HG02642 (cell line): Measurements from ENCODE around the gene AGRN.
A peak's percentile ranks its signal among the peaks of the same experiment; 100 is the strongest.
"Not testable (repeated sequence)": the region's sequence is repeated elsewhere in the genome, so short reads cannot be mapped to it uniquely, and the experiment has no call there.

Source experiments
- ATAC-seq: cut with Tn5 transposase; IDR thresholded peaks from one replicate; pipeline ENCODE4 v1.9.1; 2021; ENCODE audit warnings: mild to moderate bottlenecking; ENCODE audit not compliant: unreplicated experiment, poor library complexity

AGRN gene

GRCh38 chr1:1018321-1018685 is 1.6 kb upstream of the AGRN start:
- not testable (repeated sequence) for ATAC-seq

DNA sequence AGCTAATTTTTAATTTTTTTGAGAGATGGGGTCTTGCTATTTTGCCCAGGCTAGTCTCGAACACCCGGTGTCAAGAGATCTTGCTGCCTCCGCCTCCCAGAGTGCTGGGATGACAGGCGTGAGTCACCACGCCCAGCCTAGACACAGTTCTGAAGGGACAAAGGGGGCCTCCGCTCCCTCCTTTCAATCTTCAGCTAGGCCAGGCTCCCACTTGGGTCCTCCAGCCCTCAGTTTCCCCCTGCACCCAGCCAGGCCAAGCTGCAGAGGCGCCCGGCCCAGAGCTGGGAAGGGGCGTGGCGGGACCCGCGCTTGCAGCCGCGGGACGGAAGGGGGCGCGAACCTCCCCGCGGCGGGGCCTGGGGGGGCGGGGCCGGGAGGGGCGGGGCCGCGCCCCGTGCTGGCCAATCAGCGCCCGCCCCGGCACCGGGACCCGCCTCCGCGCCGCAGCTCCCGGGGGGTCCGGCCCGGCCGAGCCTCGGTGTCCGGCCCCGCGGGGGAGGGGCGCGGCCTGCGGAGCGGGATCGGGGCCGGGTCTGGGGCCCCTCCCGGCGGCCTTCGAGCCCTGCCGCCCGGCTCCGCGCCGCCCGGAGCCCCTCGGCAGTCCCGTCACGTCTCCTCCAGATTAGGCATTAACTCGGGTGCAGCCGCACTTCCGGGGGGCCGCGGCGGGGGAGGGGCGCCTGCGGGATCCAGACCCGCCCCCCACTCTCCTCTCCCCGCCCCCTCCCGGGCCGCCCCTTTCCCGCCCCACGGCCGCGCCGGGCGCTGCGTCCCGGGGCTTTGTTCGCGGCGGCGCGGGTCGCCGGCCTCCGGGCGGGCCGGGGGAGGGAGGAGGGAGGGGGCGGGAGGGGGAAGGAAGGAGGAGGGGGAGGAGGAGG is 559 bp upstream of the AGRN start:
- peak; percentile 71 for ATAC-seq

DNA sequence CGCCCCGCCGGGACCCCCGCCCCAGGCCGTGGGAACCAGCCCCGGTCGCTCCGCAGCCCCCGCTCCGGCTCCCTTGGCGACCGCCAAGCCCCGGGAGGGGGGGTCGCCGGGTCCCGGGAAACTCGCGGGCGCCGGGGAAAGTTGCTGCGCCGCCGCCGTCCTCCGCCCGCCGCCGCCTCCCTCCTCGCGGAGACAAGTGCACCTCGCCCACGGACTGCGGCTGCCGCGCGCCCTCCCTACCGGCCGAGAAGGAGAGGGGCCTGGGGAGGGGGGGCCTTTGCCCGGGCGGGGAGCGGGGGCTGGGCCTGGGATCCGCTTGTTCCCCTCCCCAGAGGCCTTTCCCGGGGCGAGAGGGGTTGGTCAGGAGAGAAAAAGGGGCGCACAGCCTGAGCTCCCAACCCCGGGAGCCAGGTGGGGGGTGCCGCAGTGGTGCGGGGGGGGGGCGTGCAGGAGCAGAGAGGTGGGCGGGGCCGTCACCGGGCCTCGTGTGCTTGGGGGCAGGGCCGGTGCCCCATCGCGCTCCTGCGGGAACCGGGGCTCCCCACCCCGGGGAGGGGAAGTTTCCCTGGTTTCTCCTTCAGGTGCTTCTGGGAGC is 592 bp downstream of the AGRN start:
- ATAC-seq: peak; percentile 14

- no peak for ATAC-seq
Observed at GRCh38 chr1:1021010-1021919, 1.3 kb downstream of the AGRN start.

DNA sequence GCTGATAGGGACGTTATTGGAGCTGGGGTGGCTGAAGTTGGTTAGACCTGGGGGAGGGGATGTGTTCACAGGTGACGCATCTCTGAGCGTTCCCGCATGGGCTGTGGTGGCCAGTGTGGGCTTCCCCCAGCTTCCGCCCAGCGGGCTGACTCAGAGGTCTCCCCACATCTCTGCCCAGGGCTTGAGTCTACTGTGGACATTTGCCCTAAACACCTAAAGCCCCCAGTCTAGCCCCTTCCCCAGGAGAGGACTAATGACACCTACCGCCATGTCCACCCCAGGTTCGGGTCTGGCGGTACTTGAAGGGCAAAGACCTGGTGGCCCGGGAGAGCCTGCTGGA is 2.0 kb downstream of the AGRN start:
- ATAC-seq: no peak

DNA sequence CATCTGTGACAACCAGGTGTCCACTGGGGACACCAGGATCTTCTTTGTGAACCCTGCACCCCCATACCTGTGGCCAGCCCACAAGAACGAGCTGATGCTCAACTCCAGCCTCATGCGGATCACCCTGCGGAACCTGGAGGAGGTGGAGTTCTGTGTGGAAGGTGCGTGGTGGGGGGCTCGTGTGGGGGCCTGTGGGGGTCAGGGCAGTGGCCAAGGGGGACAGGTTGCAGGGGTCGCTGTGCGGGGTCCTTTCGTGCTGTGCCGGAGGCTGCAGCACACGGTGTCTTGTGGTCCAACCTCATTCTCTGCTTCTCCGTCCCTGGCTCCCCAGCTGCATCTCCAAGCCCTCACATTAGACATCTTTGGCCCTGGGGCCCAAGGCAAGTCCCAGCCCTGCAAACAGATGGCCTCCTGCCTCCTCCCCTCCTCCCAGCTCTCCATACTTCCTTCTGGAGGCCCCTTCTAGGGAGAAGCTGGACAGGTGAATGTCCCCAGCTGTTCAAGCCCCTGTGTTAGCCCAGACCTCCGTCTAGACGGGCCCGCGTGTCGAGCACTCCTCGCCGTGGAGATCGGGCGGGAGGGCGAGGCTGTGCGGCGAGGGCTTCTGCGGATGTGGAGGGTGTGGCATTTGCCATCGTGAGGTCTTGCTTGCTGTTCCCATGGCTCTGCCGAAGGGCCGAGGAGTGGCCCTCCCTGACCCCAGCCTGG is 2.5 kb downstream of the AGRN start:
- no peak for ATAC-seq

DNA sequence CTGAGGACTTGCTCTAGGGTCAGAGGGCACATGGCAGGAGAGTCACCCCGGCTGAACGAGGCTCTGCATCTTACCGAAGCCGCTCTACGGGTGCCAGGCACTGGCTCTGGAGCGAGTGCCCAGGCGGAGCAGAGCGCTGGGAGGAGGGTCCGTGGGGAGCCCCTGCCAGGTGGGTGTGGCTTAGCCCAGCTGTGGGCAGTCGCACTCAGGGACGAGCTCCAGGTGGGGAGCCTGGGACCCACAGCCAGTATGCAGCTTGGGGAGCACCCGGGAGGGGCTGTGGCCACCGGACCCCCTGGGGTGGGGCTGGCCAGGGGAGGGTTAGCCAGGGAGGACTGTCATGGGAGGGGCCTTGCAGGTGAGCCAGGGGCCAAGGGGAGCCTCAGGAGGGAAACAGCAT is 3.8 kb downstream of the AGRN start:
- ATAC-seq: no peak

GRCh38 chr1:1024149-1024770 is 4.3 kb downstream of the AGRN start:
- no peak for ATAC-seq

DNA sequence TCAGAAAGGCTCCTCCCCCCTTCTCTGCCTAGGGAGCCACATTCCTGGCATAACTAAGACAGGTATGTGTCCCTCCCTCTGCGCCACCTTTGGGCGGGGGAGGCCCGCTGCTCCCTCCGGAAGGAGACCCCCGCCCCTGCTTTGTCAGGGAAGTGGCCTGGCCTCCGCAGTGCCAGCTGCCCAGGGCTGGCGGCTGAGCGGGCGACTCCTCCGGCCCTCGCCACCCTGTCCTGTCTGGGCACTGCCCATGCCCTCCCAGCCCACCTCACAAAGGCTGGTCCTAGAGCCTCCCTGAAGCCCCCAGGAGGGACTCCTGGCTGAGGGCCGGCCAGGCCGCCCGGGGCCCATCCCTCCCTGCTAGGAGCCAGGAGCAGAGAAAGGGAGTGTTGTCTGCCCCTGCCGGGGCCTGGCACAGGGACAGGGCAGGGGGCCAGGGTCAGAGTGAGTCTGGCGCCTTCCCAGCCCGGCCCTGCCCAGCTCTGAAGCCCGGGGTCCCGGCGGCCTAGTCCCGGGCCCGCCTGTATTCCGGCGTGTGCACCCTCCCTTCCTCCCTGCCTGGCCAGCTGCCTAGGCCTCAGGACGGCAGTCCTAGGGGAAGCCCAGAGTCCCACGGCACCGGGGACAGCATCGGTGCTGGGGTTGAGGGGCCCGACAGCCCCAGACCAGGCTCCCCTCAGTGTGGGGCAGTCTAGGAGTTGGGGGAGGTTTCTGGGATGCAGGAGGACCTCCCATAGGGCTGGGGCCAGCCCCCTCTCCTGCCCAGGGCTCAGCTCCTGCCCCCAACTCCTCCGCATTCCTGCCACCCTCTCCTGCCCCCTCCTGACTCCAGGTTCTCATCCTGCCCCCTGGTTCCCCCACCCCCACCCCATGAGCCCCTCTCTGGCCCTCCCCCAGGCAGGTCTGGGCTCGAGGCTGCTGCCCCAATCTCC is 5.1 kb downstream of the AGRN start:
- ATAC-seq: no peak

- no peak for ATAC-seq
Observed at GRCh38 chr1:1025730-1026129, 5.8 kb downstream of the AGRN start.

GRCh38 chr1:1026599-1027413 is 6.9 kb downstream of the AGRN start:
- ATAC-seq: no peak

- no peak for ATAC-seq
Observed at GRCh38 chr1:1027791-1028190, 7.9 kb downstream of the AGRN start.

DNA sequence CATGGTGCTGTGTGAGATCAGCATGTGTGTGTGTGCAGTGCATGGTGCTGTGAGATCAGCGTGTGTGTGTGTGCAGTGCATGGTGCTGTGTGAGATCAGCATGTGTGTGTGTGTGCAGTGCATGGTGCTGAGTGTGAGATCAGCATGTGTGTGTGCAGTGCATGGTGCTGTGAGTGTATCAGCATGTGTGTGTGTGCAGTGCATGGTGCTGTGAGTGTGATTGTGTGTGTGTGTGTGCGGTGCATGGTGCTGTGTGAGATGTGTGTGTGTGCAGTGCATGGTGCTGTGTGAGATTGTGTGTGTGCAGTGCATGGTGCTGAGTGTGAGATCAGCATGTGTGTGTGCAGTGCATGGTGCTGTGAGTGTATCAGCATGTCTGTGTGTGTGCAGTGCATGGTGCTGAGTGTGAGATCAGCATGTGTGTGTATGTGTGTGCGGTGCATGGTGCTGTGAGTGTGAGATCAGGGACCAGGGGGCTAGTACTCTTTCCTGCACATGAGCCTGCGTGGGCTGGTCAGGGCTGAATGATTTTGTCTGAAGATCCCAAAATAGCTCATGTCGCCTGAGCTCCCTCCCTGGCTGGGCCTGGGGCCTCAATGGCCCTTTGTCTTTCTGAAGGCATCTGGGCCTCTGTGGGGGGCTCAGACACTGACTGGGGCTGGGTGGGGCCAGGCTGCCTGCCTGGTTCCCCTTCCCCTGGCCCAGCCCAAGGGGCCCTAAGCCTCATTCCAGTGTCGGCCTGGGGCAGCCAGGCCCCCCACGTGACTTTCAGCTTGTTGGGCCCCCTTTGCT is 11.1 kb downstream of the AGRN start:
- not testable (repeated sequence) for ATAC-seq

DNA sequence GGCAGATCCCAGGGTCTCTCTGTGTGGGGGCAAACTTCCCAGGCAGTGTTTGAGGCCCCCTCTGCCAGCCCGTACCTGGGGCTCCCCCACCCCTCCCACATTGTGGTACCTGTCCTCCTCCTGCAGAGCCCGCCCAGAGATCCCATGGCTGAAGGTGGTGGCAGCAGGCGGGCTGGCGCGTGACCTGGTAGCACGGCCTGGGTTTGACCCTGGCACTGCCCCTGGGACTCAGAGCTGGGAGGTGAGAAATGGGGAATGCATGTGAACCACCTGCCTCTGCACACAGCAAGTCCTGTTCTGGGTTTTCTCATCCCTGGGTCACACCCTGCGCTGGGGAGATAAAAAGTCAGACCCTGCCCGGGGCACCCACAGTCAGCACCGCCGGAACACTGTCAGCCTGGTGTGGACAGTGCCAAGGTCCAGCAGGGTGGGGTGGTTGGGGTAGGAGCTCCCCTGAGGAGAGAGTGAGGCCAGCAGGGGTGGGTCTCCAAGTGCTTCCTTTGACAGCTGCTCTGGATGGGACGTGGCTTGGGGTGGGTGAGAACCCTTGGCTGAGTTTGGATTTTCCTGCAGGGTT is 11.8 kb downstream of the AGRN start:
- no peak for ATAC-seq

DNA sequence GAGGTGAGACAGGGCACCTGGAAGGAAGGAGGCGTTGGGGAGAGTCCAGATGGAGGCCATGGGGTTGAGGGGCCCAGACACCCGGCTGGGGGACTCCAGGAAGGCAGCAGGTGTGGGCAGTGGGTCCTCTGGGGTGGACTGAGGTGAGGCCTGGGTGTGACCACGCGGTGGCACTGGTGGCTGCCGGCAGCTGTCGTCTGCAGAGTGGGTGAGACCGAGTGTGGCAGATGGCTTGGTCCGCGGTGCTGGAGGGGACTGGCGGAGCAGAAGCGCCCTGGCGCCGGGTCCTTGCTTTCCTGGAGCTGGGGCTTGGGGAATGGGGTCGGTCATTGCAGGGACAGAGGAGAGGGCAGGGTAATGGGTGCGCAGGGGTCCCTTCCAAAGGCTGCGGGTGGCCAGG is 12.5 kb downstream of the AGRN start:
- ATAC-seq: peak; percentile 11

DNA sequence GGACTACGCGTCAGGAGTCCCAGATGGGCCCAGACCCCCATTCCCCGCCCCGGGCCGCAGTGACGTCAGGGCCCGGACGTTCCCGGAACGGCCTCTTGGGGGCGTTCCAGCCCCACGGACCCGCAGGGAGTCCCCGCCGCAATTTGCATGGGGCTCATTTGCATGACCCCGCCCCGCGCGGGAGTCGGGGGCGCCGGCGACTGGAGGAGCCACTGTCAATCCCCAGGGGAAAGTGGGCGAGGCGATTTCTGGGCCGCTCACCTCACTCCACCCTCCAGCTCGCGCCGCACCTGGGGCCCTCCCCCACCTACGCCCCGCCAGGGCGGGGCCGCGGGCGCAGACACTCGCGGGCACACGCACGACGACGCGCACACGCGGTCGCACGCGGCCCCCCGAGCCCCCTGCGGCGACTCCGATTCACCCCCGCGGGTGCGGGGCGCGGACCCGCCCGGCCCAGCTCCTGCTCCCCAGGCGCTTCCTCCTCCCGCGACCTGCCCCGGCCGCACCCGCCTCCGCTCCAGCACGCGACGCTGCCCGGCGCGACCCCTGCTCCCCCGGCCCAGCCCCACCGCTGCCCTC is 13.2 kb downstream of the AGRN start:
- ATAC-seq: peak; percentile 85
